Fibroblast of lung (primary cell): ENCODE results near the gene KDM8.

Experiments used
- EZH2 ChIP-seq: IDR thresholded peaks from 2 replicates; pipeline ENCODE4 v1.5.1; 2012; ENCODE audit warnings: low read length, control low read depth, mild to moderate bottlenecking; ENCODE audit errors: missing control alignments
- TF ChIP-seq, protein P1 (sequence below), 2 donors: IDR thresholded peaks in 1 of 2; conservative IDR thresholded peaks in 1 of 2; 1 replicate in 1 of 2; 2 replicates in 1 of 2; pipeline ENCODE4 v1.5.1; 2011 to 2012; ENCODE audit warnings: low read length in 2 of 2, control low read depth in 1 of 2, inconsistent platforms in 1 of 2, low read depth in 1 of 2, mild to moderate bottlenecking in 1 of 2

GRCh38 chr16:27233731-27234130 lies 30.4 kb downstream of the KDM8 start:
- TF ChIP-seq EZH2: no peak
- TF ChIP-seq, protein P1, sequence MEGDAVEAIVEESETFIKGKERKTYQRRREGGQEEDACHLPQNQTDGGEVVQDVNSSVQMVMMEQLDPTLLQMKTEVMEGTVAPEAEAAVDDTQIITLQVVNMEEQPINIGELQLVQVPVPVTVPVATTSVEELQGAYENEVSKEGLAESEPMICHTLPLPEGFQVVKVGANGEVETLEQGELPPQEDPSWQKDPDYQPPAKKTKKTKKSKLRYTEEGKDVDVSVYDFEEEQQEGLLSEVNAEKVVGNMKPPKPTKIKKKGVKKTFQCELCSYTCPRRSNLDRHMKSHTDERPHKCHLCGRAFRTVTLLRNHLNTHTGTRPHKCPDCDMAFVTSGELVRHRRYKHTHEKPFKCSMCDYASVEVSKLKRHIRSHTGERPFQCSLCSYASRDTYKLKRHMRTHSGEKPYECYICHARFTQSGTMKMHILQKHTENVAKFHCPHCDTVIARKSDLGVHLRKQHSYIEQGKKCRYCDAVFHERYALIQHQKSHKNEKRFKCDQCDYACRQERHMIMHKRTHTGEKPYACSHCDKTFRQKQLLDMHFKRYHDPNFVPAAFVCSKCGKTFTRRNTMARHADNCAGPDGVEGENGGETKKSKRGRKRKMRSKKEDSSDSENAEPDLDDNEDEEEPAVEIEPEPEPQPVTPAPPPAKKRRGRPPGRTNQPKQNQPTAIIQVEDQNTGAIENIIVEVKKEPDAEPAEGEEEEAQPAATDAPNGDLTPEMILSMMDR (conservative IDR thresholded peaks at IDR 0.05 in 1 of 2, IDR thresholded peaks at IDR 0.05 in 1 of 2; ENCODE audit: low read depth in 1 of 2, low read length in 2 of 2): no peak
